A673 (cell line): ENCODE data around the gene RGS8.

Source experiments
- EZH2 ChIP-seq: fragments of 200-600 bp; sonication (generic); IDR thresholded peaks from 2 replicates; pipeline ENCODE4 v1.6.1; 2017; ENCODE audit warnings: borderline replicate concordance, low read depth, mild to moderate bottlenecking, mixed read lengths, antibody characterized with exemption, low read length; ENCODE audit not compliant: poor library complexity, severe bottlenecking
- TF ChIP-seq, protein P1 (sequence below): fragments of 300-800, 200-600 bp; sonication (generic); conservative IDR thresholded peaks from 2 replicates; pipeline ENCODE4 v1.5.1; 2017; ENCODE audit warnings: low read depth, mild to moderate bottlenecking, antibody characterized with exemption, low read length, moderate library complexity, mixed read lengths

DNA sequence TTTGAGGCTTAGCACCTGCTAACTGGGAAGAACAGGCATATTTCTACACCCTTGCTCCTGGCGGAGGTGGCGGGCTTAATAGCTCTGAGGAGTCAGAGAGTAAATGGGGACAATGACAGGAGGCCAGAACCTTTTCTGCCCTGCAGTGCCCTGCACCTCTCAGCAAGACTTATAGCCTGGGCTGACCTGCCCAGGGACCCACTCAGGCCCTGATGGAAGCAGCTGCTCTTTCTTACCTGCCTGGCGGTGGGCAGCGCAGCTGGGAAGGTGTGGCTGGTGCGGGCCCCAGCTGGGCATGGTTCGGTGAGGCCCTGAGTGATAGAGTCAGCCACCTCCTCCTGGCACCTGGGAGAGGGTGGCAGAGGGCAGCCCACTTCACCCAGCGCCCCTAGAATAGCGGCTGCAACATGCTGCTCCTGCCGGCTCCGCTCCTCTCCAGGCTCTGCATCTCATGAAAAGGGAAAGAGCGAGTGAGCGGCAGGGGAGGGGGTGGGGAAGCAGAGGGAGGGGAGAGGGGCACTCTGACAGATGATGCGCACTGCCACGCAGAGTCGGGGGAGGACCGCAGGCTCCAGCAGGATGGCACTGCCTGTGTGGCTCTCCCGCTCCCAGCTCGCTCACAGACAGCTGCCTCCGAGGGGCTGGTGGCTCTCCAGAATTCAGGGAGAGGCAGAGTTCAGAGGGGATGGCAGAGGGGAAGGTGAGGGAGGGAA lies at the start of gene RGS8:
- TF ChIP-seq, protein P1, sequence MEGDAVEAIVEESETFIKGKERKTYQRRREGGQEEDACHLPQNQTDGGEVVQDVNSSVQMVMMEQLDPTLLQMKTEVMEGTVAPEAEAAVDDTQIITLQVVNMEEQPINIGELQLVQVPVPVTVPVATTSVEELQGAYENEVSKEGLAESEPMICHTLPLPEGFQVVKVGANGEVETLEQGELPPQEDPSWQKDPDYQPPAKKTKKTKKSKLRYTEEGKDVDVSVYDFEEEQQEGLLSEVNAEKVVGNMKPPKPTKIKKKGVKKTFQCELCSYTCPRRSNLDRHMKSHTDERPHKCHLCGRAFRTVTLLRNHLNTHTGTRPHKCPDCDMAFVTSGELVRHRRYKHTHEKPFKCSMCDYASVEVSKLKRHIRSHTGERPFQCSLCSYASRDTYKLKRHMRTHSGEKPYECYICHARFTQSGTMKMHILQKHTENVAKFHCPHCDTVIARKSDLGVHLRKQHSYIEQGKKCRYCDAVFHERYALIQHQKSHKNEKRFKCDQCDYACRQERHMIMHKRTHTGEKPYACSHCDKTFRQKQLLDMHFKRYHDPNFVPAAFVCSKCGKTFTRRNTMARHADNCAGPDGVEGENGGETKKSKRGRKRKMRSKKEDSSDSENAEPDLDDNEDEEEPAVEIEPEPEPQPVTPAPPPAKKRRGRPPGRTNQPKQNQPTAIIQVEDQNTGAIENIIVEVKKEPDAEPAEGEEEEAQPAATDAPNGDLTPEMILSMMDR, result no peak
- TF ChIP-seq EZH2, result no peak
